Stomach (tissue), 9 donors: ENCODE results near the gene INAFM2. TPM values are rescaled to one million over a fixed set of nuclear protein-coding genes. Genes with fewer than 3 reads are reported as not detected.

ENCODE experiments used
- DNase-seq, 2 donors: peaks; one replicate each; pipeline versions ENCODE4 v3.0.0 to v3.0.0-alpha.2; 2013 to 2019
- H3K27ac ChIP-seq, 5 donors: fragments of 200-600 bp in 4 of 5; sonication (generic) in 4 of 5; one replicate each; pipeline ENCODE4 v1.5.1; 2013 to 2019; ENCODE audit warnings: mild to moderate bottlenecking in 1 of 5, moderate library complexity in 1 of 5
- H3K27me3 ChIP-seq, 3 donors: fragments of 200-600 bp; sonication (generic); one replicate each; pipeline ENCODE4 v1.5.1; 2017 to 2019; ENCODE audit warnings: mixed run types in 1 of 3
- H3K36me3 ChIP-seq, 4 donors: fragments of 200-600 bp; sonication (generic); 1 replicate in 3 of 4; 2 replicates in 1 of 4; pipeline ENCODE4 v1.5.1; 2016 to 2019
- H3K4me1 ChIP-seq, 4 donors: fragments of 200-600 bp; sonication (generic); one replicate each; pipeline ENCODE4 v1.5.1; 2016 to 2019
- H3K4me3 ChIP-seq, 4 donors: fragments of 200-600 bp; sonication (generic) in 3 of 4; one replicate each; pipeline ENCODE4 v1.5.1; 2016 to 2019; ENCODE audit warnings: mild to moderate bottlenecking in 1 of 4
- H3K9me3 ChIP-seq, 4 donors: fragments of 200-600 bp; sonication (generic); one replicate each; pipeline ENCODE4 v1.5.1; 2016 to 2019
- EP300 ChIP-seq: sonication (generic); formaldehyde crosslinking; IDR thresholded peaks from one replicate; pipeline ENCODE4 v1.6.1; 2017; ENCODE audit warnings: antibody characterized with exemption
- POLR2A ChIP-seq, 4 donors: fragments of 450-650 bp; IDR thresholded peaks; one replicate each; pipeline ENCODE4 v1.6.1; 2016; ENCODE audit warnings: antibody characterized with exemption in 4 of 4, control low read depth in 2 of 4, mild to moderate bottlenecking in 1 of 4, moderate library complexity in 1 of 4
- POLR2AphosphoS5 ChIP-seq, 3 donors: sonication (generic); formaldehyde crosslinking; IDR thresholded peaks; one replicate each; pipeline ENCODE4 v1.6.1; 2016; ENCODE audit warnings: antibody characterized with exemption in 3 of 3
- WGBS, 5 donors: extraction: QIAGEN DNeasy Blood & Tissue Kit in 3 of 5; methylation state at CpG; one replicate each; pipeline versions ENCODE4 v1.1.5 to v1.1.7; 2013 to 2018; 5-methylcytosine and 5-hydroxymethylcytosine counted together
- intact Hi-C: fragments of 100-400 bp; cut with DNase I; formaldehyde crosslinking; loops from one replicate; pipeline ENCODE4 v1.15.1; 2023; ENCODE audit warnings: low total_unique reads
- polyA plus RNA-seq, 3 donors: library from polyadenylated mRNA; stranded (reverse); fragments of 200-250 nt; gene quantifications; one replicate each; pipeline ENCODE4 v1.2.3, GENCODE V29; 2013
- total RNA-seq, 5 donors: library from RNA; depleted of rRNA; stranded (reverse); fragments of >200 nt; gene quantifications; one replicate each; pipeline versions ENCODE4 v1.1.0 to v1.2.3, GENCODE V29; 2014 to 2016
- TF ChIP-seq, protein P1 (sequence below), 7 experiments: fragments of 450-650 bp in 4 of 7; fragments of 200-600 bp in 3 of 7; sonication (generic) in 3 of 7; IDR thresholded peaks; one replicate each; pipeline ENCODE4 v1.5.1; 2016 to 2019; ENCODE audit warnings: antibody characterized with exemption in 7 of 7, control low read depth in 2 of 7, mild to moderate bottlenecking in 1 of 7
- donor health status: healthy with polysubstance abuse.
- donor health status: Bipolar disorder and iron deficiency.
- donor health status: healthy.

The INAFM2 gene
- total and polyA plus RNA-seq, 8 donors = 3.4 to 65.2 (median 20.4) TPM

DNA sequence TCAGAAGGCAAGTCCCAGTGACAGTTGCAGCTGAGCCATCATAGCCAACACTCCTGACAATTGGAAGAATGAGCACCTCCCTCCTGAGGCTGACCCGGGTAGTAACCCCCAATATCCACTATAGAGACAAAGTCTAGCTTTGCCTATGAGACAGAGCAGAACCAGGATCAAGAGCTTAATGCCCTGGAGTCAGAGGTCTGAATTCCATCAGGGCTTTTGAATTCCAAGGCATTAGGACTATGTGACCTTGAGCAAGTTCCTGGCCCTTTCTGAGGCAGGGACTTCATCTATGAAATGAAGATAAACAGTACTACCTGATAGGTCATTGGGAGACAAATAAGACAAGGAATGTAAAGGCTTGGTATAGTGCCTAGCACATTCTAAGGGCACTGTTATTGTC, 3.1 kb upstream of the INAFM2 start:
- WGBS, 5 donors = 89 to 100% (median 95%) methylated on average over 1 of the region's 1 CpG
- Histone ChIP-seq H3K4me1 (peaks cover 10 to 27% (median 22%) of the 10 kb centered on the region in 4 donors), H3K9me3 (no peaks in the 10 kb centered on the region), H3K4me3 (no peak overlapping the region), H3K36me3 (no peaks in the 10 kb centered on the region), H3K27ac (peak overlapping the region in 1 of 5 donors; percentile 90), H3K27me3 (peaks cover 0 to 3% (median 0%) of the 10 kb centered on the region in 3 donors)
- TF ChIP-seq POLR2AphosphoS5 (IDR thresholded peaks at IDR 0.05) = no peak
- TF ChIP-seq EP300 = no peak
- TF ChIP-seq POLR2A (IDR thresholded peaks at IDR 0.05) = no peak
- TF ChIP-seq, protein P1, sequence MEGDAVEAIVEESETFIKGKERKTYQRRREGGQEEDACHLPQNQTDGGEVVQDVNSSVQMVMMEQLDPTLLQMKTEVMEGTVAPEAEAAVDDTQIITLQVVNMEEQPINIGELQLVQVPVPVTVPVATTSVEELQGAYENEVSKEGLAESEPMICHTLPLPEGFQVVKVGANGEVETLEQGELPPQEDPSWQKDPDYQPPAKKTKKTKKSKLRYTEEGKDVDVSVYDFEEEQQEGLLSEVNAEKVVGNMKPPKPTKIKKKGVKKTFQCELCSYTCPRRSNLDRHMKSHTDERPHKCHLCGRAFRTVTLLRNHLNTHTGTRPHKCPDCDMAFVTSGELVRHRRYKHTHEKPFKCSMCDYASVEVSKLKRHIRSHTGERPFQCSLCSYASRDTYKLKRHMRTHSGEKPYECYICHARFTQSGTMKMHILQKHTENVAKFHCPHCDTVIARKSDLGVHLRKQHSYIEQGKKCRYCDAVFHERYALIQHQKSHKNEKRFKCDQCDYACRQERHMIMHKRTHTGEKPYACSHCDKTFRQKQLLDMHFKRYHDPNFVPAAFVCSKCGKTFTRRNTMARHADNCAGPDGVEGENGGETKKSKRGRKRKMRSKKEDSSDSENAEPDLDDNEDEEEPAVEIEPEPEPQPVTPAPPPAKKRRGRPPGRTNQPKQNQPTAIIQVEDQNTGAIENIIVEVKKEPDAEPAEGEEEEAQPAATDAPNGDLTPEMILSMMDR (IDR thresholded peaks at IDR 0.05) = no peak
- DNase-seq = no peak
- intact Hi-C loops = no loop called here

DNA sequence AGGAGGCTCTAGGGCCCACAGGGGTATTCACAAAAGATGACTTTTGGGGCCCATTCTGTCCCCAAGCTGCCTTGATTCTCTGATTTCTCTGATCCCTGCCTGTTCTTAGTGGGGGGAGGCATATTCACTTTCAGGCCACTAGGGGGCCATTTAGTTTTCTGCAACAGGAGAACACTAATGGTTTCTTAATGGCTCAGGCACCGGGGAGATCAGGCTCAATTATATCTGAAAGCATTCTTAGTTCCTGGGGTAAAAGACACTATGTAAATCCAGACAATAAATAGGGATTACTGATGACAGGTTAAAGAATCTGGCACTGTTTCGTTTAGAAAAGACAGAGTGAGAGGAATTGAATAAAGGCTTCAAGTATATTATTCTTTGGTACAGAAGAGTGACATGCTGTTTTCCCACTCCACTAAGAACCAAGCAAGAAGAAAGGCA, 2.5 kb upstream of the INAFM2 start:
- TF ChIP-seq, protein P1 (IDR thresholded peaks at IDR 0.05) = peak in 6 of 7 experiments; percentile 55 to 93 (median 86)
- TF ChIP-seq POLR2AphosphoS5 (IDR thresholded peaks at IDR 0.05) = peak in 1 of 3 donors; percentile 40
- TF ChIP-seq POLR2A (IDR thresholded peaks at IDR 0.05) = no peak
- TF ChIP-seq EP300 = no peak
- intact Hi-C loops = no loop called here
- Histone ChIP-seq H3K4me1 (peaks cover 10 to 32% (median 26%) of the 10 kb centered on the region in 4 donors), H3K27me3 (no peaks in the 10 kb centered on the region), H3K36me3 (no peaks in the 10 kb centered on the region), H3K27ac (peak overlapping the region in 1 of 5 donors; percentile 90), H3K4me3 (no peak overlapping the region), H3K9me3 (no peaks in the 10 kb centered on the region)
- WGBS, 5 donors = 0 to 4% (median 2%) methylated on average over 2 of the region's 2 CpGs
- peak; percentile 66 to 84 for DNase-seq

DNA sequence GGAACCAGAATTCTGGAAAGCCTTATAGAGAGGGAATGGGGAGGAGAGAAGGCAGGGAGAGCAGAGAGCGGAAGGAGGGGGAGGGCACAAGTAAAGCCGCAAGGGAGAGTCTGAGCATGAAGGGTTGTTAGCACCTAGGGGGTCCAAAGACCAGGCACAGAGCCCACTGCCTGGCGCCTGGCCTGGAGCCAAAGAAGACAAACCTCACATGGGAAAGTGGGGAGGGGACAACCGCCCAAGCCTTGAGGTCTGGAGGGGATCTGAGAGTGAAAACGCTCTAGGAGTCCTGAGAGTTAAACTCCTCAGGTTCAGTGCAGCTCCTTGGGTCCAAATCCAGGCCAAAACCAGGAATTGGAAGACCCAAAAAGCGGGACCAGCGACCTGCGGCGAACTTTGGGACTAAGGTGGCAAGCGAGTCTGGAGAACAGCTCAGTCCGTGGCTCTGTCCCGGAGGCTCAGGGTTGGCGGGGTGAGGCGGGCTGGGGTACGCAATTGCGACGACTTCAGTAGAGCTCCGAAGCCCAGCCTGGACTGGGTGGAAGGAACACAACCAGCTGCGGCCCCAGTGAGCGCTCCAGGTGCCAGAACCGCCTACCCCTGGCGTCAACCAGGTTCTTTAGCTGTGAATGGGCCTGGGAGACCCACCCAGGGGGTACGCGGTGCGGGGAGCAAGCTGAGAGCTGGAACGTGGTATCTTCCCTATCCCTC, 807 bp upstream of the INAFM2 start:
- Histone ChIP-seq H3K9me3 (no peaks in the 10 kb centered on the region), H3K27ac (peak overlapping the region; percentile 67 to 92 (median 79)), H3K36me3 (no peaks in the 10 kb centered on the region), H3K4me1 (peaks cover 10 to 48% (median 33%) of the 10 kb centered on the region in 4 donors), H3K27me3 (no peaks in the 10 kb centered on the region), H3K4me3 (peak overlapping the region; percentile 49 to 91 (median 86))
- DNase-seq = peak in 1 of 2 donors; percentile 64
- intact Hi-C loops = no loop called here
- WGBS, 5 donors = 38 to 67% (median 44%) methylated on average over 17 to 26 of the region's 26 CpGs
- TF ChIP-seq, protein P1 (IDR thresholded peaks at IDR 0.05) = no peak
- peak in 1 of 3 donors; percentile 41 for TF ChIP-seq POLR2AphosphoS5 (IDR thresholded peaks at IDR 0.05)
- TF ChIP-seq POLR2A (IDR thresholded peaks at IDR 0.05) = no peak

DNA sequence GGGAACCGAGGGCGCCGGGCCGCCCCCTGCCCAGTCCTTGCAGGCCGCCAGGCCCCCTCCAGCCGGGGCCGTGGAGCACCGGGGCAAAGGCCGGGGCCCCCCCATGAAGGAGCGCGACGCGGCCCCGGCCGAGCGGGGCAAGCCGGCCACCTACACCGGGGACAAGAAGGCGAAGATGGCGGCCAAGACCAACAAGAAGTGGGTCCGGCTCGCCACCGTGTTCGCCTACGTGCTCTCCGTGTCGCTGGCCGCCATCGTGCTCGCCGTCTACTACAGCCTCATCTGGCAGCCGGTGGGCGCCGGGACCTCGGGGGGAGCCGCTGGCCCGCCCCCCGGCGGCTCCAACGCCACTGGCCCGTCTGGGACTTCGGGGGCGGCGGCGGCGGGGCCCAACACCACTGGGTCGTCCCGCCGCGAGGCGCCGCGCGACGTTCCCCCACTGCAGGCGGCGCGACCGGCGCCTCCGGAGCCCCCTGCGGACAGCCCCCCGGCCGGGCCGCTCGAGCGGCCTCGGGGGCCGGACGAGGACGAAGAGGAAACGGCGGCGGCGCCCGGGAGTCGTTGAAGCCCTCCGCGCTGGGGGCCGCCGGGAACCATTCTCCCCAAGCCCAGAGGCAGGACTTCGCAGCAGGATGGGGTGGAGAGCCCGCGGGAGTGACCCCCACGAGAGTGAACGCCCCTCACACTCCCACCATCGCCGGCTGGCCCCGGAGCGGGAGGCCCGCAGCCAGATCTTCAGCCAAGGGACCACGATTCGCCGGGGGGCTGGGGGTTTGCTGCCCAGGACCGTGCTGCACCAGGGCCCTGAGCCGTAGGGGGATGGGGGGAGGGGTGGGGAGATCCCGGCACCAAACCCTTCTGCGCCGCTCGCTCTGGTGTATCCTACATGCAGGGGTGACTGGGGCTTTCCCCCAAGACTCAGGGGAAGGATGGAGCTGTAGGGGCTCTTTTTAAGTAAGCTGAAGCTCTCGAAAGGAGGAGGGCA, 753 bp downstream of the INAFM2 start:
- H3K4me1 ChIP-seq = peaks cover 10 to 63% (median 41%) of the 10 kb centered on the region in 4 donors
- peak overlapping the region; percentile 85 to 91 (median 86) for H3K4me3 ChIP-seq
- H3K27ac ChIP-seq = peak overlapping the region; percentile 67 to 92 (median 85)
- peak in 1 of 2 donors; percentile 78 for DNase-seq
- no peak for TF ChIP-seq EP300
- no peak for TF ChIP-seq POLR2AphosphoS5 (IDR thresholded peaks at IDR 0.05)
- TF ChIP-seq, protein P1 (IDR thresholded peaks at IDR 0.05) = no peak
- no peak for TF ChIP-seq POLR2A (IDR thresholded peaks at IDR 0.05)
- no peaks in the 10 kb centered on the region for H3K9me3 ChIP-seq
- H3K36me3 ChIP-seq = no peaks in the 10 kb centered on the region
- no peaks in the 10 kb centered on the region for H3K27me3 ChIP-seq
- intact Hi-C loops = no loop called here
- 1 to 5% (median 2%) methylated on average over 4 to 101 of the region's 101 CpGs for WGBS, 5 donors
